H9 (cell line): ENCODE measurements around the gene RAB11A. TPM values are rescaled to one million over a fixed set of nuclear protein-coding genes. Genes with fewer than 3 reads are reported as not detected.

Source experiments
- DNase-seq: peaks from one replicate; pipeline ENCODE4 v3.0.0-alpha.2; 2017
- H2AFZ ChIP-seq: one replicate; pipeline ENCODE4 v1.6.1; 2013; ENCODE audit warnings: mild to moderate bottlenecking, low read length, control low read depth, moderate library complexity
- H2AK5ac ChIP-seq: 2 replicates; pipeline ENCODE4 v1.6.1; 2013; ENCODE audit warnings: low read length, control low read depth, mixed read lengths; ENCODE audit not compliant: insufficient read length
- H2BK120ac ChIP-seq: one replicate; pipeline ENCODE4 v1.6.1; 2013; ENCODE audit warnings: low read depth, mild to moderate bottlenecking, low read length, control low read depth, inconsistent platforms; ENCODE audit not compliant: poor library complexity, severe bottlenecking
- H2BK12ac ChIP-seq: 2 replicates; pipeline ENCODE4 v1.6.1; 2013; ENCODE audit warnings: low read length, control low read depth, mixed read lengths, low read depth; ENCODE audit not compliant: insufficient read length
- H2BK15ac ChIP-seq: 2 replicates; pipeline ENCODE4 v1.6.1; 2013; ENCODE audit warnings: low read depth, low read length, control low read depth
- H2BK20ac ChIP-seq: one replicate; pipeline ENCODE4 v1.6.1; 2013; ENCODE audit warnings: low read depth, mild to moderate bottlenecking, low read length, control low read depth, inconsistent platforms; ENCODE audit not compliant: poor library complexity, severe bottlenecking
- H2BK5ac ChIP-seq: 2 replicates; pipeline ENCODE4 v1.6.1; 2013; ENCODE audit warnings: low read length, control low read depth, mixed read lengths; ENCODE audit not compliant: insufficient read length
- H3K14ac ChIP-seq: 2 replicates; pipeline ENCODE4 v1.6.1; 2013; ENCODE audit warnings: low read length, control low read depth; ENCODE audit not compliant: insufficient read depth
- H3K18ac ChIP-seq: 2 replicates; pipeline ENCODE4 v1.6.1; 2013; ENCODE audit warnings: low read depth, mild to moderate bottlenecking, mixed read lengths, low read length, control low read depth; ENCODE audit not compliant: insufficient read length
- H3K23ac ChIP-seq: 2 replicates; pipeline ENCODE4 v1.6.1; 2013; ENCODE audit warnings: low read length, control low read depth, mixed read lengths, low read depth; ENCODE audit not compliant: insufficient read length
- H3K23me2 ChIP-seq: 2 replicates; pipeline ENCODE4 v1.6.1; 2013; ENCODE audit warnings: low read depth, mild to moderate bottlenecking, mixed read lengths, low read length, control low read depth; ENCODE audit not compliant: insufficient read length, poor library complexity, severe bottlenecking
- H3K27ac ChIP-seq: 2 replicates; pipeline ENCODE4 v1.5.1; 2013; ENCODE audit warnings: low read length, control low read depth, mixed read lengths, low read depth; ENCODE audit not compliant: insufficient read length
- H3K27me3 ChIP-seq: 2 replicates; pipeline ENCODE4 v1.6.1; 2013; ENCODE audit warnings: low read length, control low read depth, inconsistent platforms; ENCODE audit not compliant: insufficient read depth
- H3K4ac ChIP-seq: 2 replicates; pipeline ENCODE4 v1.6.1; 2013; ENCODE audit warnings: low read depth, mild to moderate bottlenecking, control low read depth, inconsistent platforms, low read length, moderate library complexity
- H3K4me1 ChIP-seq: 2 replicates; pipeline ENCODE4 v1.6.1; 2013; ENCODE audit warnings: low read length, control low read depth, inconsistent platforms; ENCODE audit not compliant: insufficient read depth
- H3K4me2 ChIP-seq: 2 replicates; pipeline ENCODE4 v1.6.1; 2013; ENCODE audit warnings: low read length, control low read depth, mixed read lengths; ENCODE audit not compliant: insufficient read length, insufficient read depth
- H3K56ac ChIP-seq: 2 replicates; pipeline ENCODE4 v1.6.1; 2013; ENCODE audit warnings: low read depth, mild to moderate bottlenecking, mixed read lengths, low read length, control low read depth; ENCODE audit not compliant: insufficient read length
- H3K79me1 ChIP-seq: 2 replicates; pipeline ENCODE4 v1.6.1; 2013; ENCODE audit warnings: low read depth, mild to moderate bottlenecking, moderate library complexity, low read length, control low read depth, inconsistent platforms; ENCODE audit not compliant: insufficient read depth, poor library complexity, severe bottlenecking
- H3K79me2 ChIP-seq: 2 replicates; pipeline ENCODE4 v1.6.1; 2013; ENCODE audit warnings: low read length, control low read depth, inconsistent platforms; ENCODE audit not compliant: insufficient read depth
- H3K9ac ChIP-seq: 2 replicates; pipeline ENCODE4 v1.6.1; 2013; ENCODE audit warnings: low read length, control low read depth, mixed read lengths; ENCODE audit not compliant: insufficient read length; ENCODE audit errors: extremely low read depth
- H3K9me3 ChIP-seq: one replicate; pipeline ENCODE4 v1.6.1; 2013; ENCODE audit warnings: low read depth, low read length, inconsistent platforms; ENCODE audit not compliant: control insufficient read depth
- H3T11ph ChIP-seq: one replicate; pipeline ENCODE4 v1.6.1; 2013; ENCODE audit warnings: mild to moderate bottlenecking, low read length, control low read depth, inconsistent platforms
- H4K20me1 ChIP-seq: one replicate; pipeline ENCODE4 v1.6.1; 2013; ENCODE audit not compliant: control insufficient read depth, insufficient read length, insufficient read depth
- H4K5ac ChIP-seq: 2 replicates; pipeline ENCODE4 v1.6.1; 2013; ENCODE audit warnings: low read depth, mild to moderate bottlenecking, mixed read lengths, low read length, control low read depth; ENCODE audit not compliant: insufficient read length
- H4K8ac ChIP-seq: replicated peaks from 2 replicates; pipeline ENCODE4 v1.6.1; 2013; ENCODE audit warnings: low read length, control low read depth, mixed read lengths, low read depth; ENCODE audit not compliant: insufficient read length
- H4K91ac ChIP-seq: 2 replicates; pipeline ENCODE4 v1.6.1; 2013; ENCODE audit warnings: low read depth, mild to moderate bottlenecking, moderate library complexity, mixed read lengths, low read length, control low read depth; ENCODE audit not compliant: insufficient read length
- H3K27ac Mint-ChIP-seq, 3 experiments: 2 replicates in 2 of 3; 3 replicates in 1 of 3; pipeline ENCODE4 v1.8.0; 2020 to 2021; ENCODE audit warnings: mixed read lengths in 3 of 3, mild to moderate bottlenecking in 1 of 3, moderate library complexity in 1 of 3
- H3K27me3 Mint-ChIP-seq: 2 replicates; pipeline ENCODE4 v1.8.0; 2021; ENCODE audit warnings: low read depth, mild to moderate bottlenecking, moderate library complexity, mixed read lengths
- H3K36me3 Mint-ChIP-seq, 3 experiments: 2 replicates in 2 of 3; 3 replicates in 1 of 3; pipeline ENCODE4 v1.8.0; 2020 to 2021; ENCODE audit warnings: low read depth in 3 of 3, mixed read lengths in 3 of 3; ENCODE audit not compliant: insufficient read depth in 1 of 3
- H3K4me1 Mint-ChIP-seq, 2 experiments: 2 replicates each; pipeline ENCODE4 v1.8.0; 2020; ENCODE audit warnings: mixed read lengths in 2 of 2
- H3K4me3 Mint-ChIP-seq, 2 experiments: 2 replicates in 1 of 2; 3 replicates in 1 of 2; pipeline ENCODE4 v1.8.0; 2020 to 2021; ENCODE audit warnings: mild to moderate bottlenecking in 2 of 2, mixed read lengths in 2 of 2, moderate library complexity in 1 of 2
- H3K9me3 Mint-ChIP-seq, 2 experiments: 2 replicates in 1 of 2; 3 replicates in 1 of 2; pipeline ENCODE4 v1.8.0; 2020; ENCODE audit warnings: mild to moderate bottlenecking in 2 of 2, mixed read lengths in 2 of 2, moderate library complexity in 1 of 2
- CTCF ChIP-seq: fragments of 200-600 bp; sonication (generic); conservative IDR thresholded peaks from 3 replicates; pipeline ENCODE4 v1.8.0; 2021; ENCODE audit warnings: antibody characterized with exemption, mild to moderate bottlenecking
- WGBS: extraction: QIAGEN DNeasy Blood & Tissue Kit; methylation state at CpG from one replicate; pipeline ENCODE4 v1.1.7; 2013; ENCODE audit warnings: missing lambda C conversion rate, low lambda C conversion rate, mixed read lengths; ENCODE audit not compliant: insufficient read length; ENCODE audit errors: extremely low coverage; 5-methylcytosine and 5-hydroxymethylcytosine counted together
- total RNA-seq: library from RNA; stranded (reverse); gene quantifications from 2 replicates; pipeline ENCODE4 v1.2.1, GENCODE V29; 2021

The RAB11A gene
- total RNA-seq, 1 experiment from 2014 or later = 217 TPM

- H2BK5ac ChIP-seq = no peak overlapping the region
- peaks cover 0 to 3% of the 10 kb centered on the region in 2 experiments; a peak in 2 of 5 replicates for H3K9me3 Mint-ChIP-seq
- no peak overlapping the region for H4K5ac ChIP-seq
- DNase-seq = peak; percentile 82
- H2AFZ ChIP-seq = no peak overlapping the region
- no peaks in the 10 kb centered on the region for H3K9me3 ChIP-seq
- peaks cover 22 to 26% of the 10 kb centered on the region in 2 experiments for H3K4me1 Mint-ChIP-seq
- H4K20me1 ChIP-seq = no peaks in the 10 kb centered on the region
- H3K4me1 ChIP-seq = no peaks in the 10 kb centered on the region
- no peaks in the 10 kb centered on the region for H3K79me2 ChIP-seq
- peak; percentile 74 for TF ChIP-seq CTCF
- H3T11ph ChIP-seq = no peak overlapping the region
- H3K9ac ChIP-seq = no peak overlapping the region
- H3K79me1 ChIP-seq = no peaks in the 10 kb centered on the region
- peaks cover 0 to 3% (median 0%) of the 10 kb centered on the region in 3 experiments; a peak in 3 of 7 replicates for H3K36me3 Mint-ChIP-seq
- WGBS = no CpG with 5 or more reads among the region's 7 CpGs
- no peak overlapping the region for H3K4ac ChIP-seq
- H3K4me2 ChIP-seq = no peak overlapping the region
- no peak overlapping the region for H2BK120ac ChIP-seq
- no peak overlapping the region for H3K23ac ChIP-seq
- H3K18ac ChIP-seq = no peak overlapping the region
- no peak overlapping the region for H4K8ac ChIP-seq
- no peaks in the 10 kb centered on the region for H3K27me3 Mint-ChIP-seq
- H3K4me3 Mint-ChIP-seq = no peak overlapping the region
- no peak overlapping the region for H2BK20ac ChIP-seq
- no peak overlapping the region for H2BK15ac ChIP-seq
- H3K14ac ChIP-seq = no peak overlapping the region
- H3K27me3 ChIP-seq = no peaks in the 10 kb centered on the region
- H2AK5ac ChIP-seq = no peak overlapping the region
- no peak overlapping the region for H2BK12ac ChIP-seq
- H3K27ac ChIP-seq = no peak overlapping the region
- H3K27ac Mint-ChIP-seq = peak overlapping the region in 2 of 3 experiments; percentile 53 to 65; a peak in 4 of 7 replicates
- no peaks in the 10 kb centered on the region for H3K23me2 ChIP-seq
- no peak overlapping the region for H3K56ac ChIP-seq
- no peak overlapping the region for H4K91ac ChIP-seq
Observed at GRCh38 chr15:65824031-65824743, 45.1 kb upstream of the RAB11A start.
